ENCODE data around the gene KHSRP.
"Not testable (repeated sequence)": the region's sequence is repeated elsewhere in the genome, so short reads cannot be mapped to it uniquely, and the experiment has no call there.

KHSRP gene

DNA sequence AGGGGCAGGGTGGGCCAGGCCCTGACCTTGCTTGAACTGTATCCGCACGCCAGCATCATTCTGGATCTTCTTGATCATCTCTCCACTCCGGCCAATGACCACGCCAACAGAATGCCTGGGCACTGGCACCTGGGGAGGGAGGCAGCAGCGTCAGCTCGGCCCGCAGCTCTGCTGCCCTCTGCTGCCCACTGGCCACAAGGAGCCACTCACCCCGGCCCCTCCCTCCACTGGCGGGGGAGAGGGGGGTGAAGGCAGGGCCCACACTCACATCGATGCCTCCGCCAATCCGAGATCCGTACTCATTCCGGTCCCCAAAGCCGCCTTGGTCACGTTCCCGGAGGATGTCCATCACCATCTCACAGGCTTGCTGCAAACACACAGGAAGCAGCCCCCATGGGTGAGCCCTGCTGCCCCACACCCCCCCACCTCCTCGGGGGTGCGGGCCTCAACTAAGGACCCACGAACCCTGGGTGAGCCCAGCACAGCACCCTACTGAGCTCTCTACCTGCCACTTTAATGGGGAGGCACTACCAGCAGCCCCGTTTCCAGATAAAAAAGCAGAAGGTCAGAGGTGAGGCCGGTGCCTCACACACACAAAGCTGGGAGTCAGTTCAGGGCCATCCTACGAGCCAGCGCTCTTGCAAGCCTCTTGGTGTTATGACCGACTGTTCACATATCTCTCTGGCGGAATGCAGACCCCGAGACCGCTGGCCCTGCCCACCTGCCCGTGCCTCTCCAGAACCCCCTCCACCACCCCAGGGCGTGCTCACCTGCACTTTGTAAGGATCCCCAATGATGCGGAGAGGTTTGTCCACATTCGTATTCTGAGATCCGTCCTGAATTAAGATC, 6.7 kb downstream of the KHSRP start:
- DNase-seq (ENCODE audit: low read depth): no peak

DNA sequence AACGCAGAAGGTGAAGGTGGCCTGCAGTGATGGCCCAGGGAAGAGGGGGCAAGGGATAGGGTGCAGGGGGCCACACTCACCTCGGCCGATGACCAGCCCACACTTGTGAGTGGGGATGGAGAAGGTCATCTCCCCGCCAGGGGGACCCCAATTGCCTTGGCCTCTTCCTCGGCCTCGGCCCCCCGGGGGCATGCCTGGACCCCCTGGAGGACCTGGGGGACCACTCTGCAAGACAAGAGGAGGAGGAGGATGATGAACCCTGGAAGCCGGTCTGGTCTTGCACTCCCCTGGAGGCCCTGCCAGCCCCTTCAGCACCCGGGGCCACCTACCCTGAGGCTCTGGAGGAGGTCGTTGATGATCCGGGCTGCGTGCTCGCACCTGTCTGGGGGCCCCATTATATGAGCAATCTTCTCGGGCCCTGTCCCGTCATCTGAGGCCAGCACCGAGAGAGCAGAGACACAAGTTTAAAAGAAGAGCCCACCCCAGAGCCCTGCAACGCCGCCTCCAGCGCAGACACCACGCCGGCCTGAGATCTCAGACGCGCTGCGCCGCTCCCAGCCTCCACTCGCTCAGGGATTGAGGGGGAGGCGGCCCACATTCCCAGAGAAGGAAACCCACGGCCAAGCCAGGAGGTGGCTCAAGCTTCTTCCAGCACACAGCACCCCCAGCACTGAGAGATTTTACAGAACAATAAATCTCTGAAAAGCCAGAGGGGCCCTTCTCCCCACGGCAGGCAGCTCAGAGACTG, 7.8 kb downstream of the KHSRP start:
- no peak for DNase-seq (ENCODE audit: low read depth)

DNA sequence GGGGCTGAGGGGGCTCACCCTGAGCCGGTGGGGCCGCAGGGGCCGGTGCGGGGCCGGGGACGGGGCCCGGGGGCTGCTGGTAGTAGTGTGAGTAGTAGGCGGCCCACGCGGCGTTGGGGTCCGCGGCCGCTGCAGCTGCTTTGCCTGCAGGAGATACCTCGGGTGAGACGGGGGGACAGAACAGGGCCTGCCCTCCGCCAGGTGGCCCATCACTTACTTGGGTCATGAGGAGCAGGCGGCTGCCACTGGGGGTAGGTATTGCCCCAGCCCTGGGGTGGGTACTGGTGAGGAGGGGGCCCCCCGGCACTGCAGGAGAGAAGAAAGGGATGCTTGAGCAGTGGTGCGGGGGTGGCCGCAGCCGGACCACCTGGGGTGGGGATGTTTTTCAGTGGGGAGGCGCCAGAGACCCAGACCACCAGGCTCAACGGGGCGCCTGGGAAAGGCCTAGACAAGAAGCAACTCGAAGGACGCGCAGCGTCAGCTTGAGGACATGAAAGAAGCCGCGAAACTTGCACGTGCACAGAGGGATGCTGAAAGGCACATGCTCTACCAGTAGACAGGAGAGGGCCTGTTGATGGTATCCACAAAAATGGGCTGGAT, 8.9 kb downstream of the KHSRP start:
- DNase-seq (ENCODE audit: low read depth): no peak

DNA sequence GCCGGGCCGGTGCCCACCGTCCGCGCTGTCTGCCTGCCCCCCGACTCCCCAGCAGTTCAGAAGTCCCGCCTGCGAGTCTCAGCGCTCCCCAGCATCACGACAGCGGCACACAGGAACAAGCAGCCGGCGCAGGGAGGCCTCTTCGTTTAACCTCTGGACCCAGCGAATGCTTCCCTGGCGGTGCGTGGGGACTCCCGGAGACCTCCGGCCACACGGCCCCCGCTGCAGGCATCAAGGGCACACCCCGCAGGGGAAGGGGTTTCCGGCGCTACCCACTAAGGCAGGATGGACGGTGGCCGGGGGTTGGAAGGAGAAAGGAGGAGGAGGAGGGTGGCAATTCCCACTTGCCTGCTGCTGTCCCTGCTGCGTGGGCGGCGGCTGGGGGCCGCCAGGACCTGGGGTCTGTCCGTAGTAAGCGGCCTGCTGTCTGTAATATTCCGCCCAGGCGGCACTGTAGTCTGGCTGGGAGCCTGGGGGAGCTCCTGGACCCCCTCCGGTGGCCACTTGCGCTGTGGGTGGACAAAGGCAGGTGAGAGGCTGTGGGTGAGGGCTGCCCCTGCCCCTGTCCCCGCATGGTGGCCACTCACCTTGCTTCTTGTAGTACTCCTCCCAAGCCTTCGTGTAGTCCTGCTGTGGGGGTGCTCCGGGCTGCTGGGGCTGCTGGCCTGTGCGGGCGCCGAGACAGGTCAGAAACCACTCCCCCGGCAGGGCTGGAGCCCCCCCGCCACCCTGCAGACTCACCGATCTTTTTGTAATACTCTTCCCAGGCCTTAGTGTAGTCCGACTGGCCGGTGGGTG, 9.6 kb downstream of the KHSRP start:
- DNase-seq (ENCODE audit: low read depth): no peak

DNA sequence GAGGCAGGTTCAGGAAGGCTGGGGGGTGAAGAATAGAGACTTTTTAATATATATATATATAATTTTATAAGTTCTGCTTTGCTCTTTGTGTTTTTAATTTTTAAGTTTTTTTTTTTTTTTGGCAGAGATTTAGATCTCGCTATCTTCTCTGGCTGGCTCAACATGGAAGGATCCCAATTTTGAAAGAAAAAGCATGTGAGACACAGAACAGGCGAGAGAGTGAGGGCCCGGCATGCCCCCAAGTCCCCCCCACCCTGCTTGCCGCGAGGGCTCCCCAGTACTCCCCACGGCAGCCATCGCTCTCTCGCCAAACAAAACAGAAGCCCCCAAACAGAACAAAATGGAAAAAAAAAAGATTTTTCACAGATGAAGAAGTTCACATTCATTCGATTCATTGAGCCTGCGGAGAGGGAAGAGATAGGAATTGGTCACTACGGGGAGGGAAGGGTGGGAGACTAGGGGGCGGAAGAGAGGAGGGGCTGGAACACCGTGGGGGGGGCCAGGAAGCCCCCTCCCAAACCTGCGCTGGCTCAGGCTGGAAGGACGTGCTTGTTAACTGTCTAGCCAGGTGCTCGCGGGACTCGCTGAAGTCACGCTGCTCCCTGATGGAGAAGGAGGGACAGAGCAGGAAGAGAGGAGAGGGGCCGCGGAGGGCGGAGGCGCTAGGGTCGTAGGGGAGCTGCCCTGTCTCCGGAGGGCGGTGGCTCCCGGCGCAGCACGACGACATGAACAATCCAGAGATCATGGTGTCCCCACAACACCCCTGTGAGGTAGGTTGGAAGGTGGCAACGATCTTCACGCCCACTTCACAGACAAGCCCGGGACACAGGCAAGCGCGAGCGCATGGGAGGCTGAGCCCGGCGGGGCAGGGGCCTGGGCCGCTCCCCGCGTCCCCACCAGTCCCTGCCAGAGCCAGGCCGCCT, 10.6 kb downstream of the KHSRP start:
- no peak for DNase-seq (ENCODE audit: low read depth)

DNA sequence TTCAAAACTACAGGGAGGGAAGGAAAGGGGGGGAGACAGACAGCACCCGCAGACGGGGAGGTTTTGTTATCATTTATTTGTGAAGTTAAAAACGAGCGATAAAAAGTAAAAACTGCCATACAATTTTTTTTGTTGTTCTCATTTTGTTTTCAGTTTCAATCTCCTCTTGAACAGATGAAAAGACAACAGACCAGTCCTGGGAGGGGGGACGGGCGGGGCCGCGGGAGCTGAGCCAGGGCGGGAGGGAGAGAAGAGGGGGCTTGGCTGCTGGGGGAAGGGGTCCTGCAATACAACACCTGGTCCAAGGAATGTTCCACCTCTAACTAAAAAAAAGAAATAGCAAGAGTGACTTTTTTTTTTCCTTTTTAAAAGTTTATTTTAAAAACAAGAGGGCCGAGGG, 11.3 kb downstream of the KHSRP start:
- no peak for DNase-seq (ENCODE audit: low read depth)

DNA sequence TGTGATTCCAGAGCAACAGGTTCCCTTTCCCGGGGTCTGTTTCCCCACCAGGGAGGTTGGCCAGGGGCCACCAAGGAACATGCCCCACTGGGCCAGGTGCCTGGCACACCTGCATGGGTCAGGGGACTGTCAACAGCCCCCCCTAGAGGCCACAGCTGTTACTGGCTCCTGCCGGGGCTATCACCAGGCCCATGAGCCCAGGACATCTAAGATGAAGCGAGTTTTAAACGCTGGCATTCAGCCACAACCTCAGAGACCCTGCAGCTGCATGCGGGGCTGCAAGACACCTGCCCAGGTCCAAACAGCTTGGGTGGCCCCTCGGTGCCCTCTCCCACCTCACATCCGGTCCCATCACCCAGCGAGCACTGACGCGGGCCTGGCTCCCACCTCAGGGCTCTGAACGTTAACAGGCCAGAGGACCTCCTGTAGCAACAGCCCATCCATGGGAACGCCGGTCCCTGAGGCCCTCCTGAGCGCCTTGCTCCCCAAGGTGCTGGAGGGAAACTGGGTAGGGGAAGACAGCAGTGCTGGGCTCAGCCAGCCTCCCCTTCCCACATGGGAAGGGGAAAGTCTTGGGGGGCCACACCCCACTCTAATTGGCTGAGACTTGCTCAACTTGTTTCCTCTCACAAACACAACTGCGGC, 12.0 kb downstream of the KHSRP start:
- no peak for DNase-seq (ENCODE audit: low read depth)

DNA sequence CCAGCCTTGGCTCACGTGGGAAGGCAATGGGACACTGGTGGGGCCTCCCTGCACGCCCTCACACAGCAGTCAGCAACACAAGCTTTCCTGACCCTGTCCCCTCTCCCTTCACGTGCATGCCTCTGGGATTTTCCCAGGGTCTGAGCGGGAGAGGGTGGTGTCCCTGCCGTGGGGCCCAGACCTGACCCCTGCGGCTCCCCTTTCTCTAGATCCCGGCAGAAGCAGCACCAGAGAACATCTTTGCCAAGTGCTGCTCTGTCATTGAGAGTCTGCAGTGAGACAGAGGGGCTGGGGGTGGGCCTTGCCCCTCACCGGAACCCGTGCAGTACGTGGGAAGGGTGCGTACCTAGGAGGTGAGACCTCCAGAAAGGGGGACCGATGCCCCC, 12.6 kb downstream of the KHSRP start:
- DNase-seq (ENCODE audit: low read depth): no peak

DNA sequence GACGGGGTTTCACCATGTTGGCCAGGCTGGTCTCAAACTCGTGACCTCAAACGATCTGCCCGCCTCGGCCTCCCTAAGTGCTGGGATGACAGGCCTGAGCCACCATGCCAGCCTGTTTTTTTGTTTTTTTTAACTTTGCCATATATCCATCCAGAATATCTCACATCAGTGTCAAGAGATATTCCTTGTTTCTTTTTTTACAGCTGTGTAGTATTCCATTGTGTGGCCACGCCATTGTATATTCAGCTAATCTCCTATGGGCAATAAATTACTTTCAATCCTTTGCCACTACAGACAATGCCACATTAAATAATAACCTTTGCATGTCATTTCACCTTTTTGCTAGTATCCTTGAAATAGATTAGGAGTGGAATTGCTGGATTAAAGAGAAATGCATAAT, 15.3 kb downstream of the KHSRP start:
- DNase-seq (ENCODE audit: low read depth): no peak

DNA sequence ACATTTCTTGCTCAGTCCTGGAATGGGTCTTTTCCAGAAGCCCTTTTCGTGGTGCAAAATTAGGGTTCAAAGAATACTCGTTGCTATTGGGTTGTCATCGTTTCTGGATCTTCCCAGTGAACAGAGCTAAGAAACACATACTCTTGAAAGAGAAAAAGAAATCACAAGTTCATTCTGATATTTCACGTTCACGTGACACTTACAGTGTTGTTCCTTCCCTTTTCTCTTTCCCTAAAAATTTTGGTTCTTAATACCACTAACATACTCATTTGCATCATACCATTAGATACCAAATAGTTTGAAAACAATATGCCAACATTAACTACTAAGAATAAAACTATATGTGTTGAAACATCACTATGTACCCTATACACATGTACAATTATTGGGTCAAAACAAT, 18.2 kb downstream of the KHSRP start:
- no peak for DNase-seq (ENCODE audit: low read depth)

DNA sequence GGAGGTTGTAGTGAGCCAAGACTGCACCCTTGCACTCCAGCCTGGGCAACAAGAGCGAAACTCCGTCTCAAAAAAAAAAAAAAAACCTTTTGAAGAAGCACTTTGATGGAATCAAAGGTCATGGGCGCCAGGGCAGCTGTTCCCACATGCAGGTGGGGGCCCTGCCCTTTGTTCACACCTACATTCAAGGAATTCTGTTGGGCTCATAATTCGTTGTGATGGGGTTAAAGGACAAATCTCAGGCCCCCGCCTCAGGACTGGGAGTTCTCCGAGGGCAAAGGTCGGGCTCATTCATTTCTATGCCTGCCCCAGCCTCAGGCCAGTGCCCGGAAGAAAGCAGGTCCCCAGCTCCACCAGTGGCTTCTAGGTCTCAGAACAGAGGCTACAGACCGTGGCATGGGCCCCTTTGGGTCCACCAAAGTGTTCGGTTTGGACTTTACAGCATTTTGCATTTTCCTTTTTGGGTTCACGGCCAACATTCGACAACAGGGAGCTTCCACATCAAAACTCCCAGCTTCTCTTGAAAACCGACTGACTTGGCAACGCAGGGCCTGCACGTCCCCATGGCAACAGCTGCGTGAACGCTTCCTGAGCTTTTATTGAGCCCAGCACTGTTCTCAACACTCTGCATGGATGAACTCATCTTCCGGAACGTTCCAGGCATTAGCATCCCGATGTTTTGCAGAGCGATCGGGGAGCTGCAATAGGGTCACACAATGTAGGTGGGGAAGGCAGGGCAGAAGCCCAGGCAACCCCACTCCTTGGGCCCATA, 21.6 kb downstream of the KHSRP start:
- DNase-seq (ENCODE audit: low read depth): peak; percentile 36

DNA sequence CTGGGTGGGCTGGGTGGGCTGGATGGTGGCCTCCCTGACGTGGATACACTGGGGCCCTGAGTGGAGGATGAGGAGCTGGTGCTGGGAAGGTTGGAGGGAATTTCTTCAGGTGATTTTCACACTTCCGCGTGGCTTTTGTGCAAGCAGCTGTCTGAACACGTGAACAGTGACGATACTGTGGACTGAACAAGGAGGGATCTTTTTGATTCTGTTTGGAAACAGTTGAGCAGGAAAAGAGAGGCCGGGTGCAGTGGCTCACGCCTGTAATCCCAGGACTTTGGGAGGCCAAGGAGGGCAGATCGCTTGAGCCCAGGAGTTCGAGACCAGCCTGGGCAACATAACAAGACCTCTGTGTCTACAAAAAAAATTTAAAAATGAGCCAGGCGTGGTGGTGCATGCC, 22.6 kb downstream of the KHSRP start:
- no peak for DNase-seq (ENCODE audit: low read depth)

DNA sequence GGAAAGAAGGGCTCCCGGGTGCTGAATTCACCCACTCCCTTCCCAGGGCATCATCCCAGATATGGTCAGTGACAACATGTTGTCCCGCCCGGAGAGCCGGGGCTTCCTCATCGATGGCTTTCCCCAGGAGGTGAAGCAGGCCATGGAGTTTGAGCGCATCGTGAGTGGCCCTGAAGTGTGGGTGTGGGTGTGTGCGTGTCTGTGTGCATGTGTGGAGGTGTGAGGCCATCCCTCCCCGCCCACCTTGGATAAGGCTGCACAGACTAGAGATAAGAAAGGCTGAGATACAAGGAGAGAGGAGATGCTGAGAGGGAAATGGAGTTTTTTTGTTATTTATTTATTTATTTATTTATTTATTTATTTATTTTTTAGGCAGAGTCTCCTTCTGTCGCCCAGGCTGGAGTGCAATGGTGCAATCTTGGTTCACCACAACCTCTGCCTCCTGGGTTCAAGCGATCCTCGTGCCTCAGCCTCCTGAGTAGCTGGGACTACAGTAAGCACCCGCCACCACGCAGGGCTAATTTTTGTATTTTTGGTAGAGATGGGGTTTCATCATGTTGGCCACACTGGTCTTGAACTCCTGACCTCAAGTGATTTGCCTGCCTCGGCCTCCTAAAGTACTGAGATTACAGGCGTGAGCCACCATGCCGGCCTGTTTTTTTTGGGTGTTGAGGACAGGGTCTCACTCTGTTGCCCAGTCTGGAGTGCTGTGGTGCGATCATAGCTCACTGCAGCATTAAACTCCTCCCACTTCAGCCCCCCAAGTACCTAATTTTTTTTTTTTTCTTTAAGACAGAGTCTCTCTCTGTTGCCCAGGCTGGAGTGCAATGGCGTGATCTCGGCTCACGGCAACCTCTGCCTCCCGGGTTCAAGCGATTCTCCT, 24.3 kb downstream of the KHSRP start:
- not testable (repeated sequence) for DNase-seq (ENCODE audit: low read depth)

DNA sequence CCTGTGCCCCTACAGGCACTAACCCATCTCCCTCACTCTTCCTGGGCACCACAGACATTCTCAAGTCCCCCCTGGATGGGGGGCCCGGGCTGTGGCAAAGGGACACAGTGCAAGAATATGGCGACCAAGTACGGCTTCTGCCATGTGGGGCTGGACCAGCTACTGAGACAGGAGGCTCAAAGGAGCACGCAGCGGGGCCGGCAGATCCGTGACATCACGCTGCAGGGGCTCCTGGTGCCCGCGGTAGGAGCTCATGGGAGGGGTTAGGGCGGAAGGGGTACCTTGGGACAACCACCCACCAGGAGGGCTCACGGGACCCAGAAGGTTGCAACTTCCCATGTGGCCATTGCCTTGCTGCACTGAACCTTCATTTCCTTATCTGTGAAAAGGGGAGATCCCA, 28.3 kb downstream of the KHSRP start:
- DNase-seq (ENCODE audit: low read depth): no peak

DNA sequence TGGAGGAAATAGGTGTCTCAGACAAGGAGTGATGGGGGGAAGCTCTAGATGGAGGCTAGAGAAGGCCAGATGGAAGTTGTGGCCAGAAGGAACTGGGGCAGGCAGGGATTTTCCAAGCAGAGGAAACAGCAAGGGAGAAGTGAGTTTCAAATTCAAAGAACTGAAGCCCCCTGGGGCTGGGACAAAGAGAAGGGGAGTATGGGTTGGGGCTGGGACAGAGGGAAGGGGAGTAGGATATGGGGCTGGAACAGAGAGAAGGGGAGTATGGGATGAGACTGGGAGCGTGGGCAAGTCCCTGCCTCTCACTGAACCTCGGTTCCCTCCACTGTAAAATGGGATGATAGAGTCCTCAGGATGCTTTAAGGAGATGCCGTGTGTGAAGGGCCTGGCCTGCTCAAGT, 29.8 kb downstream of the KHSRP start:
- DNase-seq (ENCODE audit: low read depth): no peak

DNA sequence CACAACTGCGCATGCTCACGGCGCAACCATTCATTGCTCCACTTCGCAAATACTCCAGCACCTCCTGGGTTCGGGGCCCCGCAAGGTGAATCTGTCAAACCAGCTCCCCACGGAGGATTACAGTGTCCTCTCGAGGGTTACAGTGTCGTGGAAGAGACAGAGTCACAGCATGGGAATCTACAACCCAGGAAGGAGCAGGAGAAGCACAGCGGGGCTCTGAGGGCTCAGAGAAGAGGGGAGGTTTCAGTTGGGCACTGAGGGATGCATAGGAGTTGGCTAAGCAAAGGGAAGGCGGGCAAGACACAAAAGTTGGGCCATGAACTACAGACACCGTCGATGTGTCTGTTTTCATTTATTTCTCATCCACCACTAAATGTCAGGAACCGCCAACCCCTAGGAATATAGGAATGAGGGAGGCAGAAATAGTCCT, 30.6 kb downstream of the KHSRP start:
- no peak for DNase-seq (ENCODE audit: low read depth)

DNA sequence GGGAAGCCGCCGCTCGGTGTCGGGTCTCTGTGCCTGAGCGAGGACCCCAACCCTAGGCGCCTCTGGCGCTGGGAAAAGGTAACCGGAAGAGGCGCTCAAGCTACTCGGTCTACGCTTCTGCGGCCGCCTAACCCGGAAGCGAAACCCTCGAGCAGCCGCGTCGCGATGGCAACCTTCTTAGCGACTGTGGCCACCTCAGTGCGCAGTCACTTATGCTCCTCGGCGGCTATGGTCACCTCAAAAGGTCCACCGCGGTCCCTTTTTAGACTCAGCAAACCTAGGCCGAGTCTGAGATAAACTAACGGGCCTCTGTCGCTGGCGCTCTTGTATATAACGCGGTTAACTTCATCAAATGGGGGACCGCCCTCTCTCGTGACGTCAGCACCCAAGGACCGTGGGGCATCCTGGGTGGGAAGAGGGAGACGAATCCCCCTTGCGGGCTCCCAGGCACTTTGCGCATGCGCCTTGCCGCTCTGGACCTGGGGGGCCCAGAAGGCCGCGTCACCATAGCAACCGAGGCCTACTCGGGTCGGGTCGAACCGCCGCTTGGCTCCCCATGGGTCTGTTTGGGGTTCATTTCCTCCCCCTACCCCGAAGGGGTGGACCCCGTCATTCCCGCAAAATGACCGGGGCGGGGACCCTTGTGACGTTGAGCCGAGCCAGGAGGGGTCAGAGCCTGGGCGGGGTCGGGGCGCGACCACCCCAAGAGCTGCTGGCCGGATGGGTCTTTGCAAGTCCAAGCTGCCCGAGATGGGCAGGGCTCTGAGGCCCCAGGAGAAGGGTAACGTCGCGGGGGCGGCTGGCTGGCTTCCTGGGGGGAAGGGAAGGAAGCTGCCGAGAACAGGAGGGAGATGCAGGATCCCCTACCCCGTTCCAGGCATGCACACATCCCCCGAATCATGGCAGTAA, 31.3 kb downstream of the KHSRP start, which contains the start of gene GTF2F1:
GTF2F1 (minus strand) TSS at position 91 of the 909 bp plus-strand sequence. CDS start 169 bp downstream, outside the sequence.
- peak; percentile 94 for DNase-seq (ENCODE audit: low read depth)
